GM12873 (cell line): ENCODE data around the gene ANKS1B.

Source experiments
- TF ChIP-seq, protein P1 (sequence below): IDR thresholded peaks from 2 replicates; pipeline ENCODE4 v1.5.1; 2012; ENCODE audit warnings: low read depth, mild to moderate bottlenecking, moderate library complexity, low read length, control low read depth; ENCODE audit not compliant: insufficient read depth; ENCODE audit errors: missing control alignments

ANKS1B gene

DNA sequence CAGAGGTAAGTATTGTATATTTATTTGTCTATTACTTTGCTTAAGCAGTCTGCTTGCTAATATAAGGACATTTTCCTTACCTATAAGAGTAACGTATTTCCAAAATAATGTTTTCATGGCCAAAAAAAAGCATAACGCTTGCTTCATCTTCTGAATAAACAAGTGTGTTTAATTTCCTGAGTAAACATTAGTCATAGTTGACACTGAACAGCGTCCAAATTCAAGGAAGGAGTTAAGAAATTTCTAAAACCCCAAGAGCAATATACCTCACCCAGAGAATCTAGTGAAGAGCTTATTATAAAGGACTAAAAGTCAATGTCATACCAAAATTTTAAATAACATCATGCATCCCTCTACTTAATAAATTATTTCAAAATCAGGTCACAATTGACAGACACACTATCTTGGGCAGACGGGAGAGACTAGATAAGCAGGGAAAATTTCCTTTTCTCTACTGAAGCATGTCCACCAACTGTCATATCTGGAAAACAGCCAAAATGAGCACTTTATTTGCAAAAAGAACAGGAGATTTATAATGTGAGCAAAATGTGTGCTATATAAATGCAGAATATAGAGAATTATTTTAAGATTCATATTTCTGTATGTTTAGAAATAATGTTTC, 25.1 kb downstream of the ANKS1B start:
- TF ChIP-seq, protein P1, sequence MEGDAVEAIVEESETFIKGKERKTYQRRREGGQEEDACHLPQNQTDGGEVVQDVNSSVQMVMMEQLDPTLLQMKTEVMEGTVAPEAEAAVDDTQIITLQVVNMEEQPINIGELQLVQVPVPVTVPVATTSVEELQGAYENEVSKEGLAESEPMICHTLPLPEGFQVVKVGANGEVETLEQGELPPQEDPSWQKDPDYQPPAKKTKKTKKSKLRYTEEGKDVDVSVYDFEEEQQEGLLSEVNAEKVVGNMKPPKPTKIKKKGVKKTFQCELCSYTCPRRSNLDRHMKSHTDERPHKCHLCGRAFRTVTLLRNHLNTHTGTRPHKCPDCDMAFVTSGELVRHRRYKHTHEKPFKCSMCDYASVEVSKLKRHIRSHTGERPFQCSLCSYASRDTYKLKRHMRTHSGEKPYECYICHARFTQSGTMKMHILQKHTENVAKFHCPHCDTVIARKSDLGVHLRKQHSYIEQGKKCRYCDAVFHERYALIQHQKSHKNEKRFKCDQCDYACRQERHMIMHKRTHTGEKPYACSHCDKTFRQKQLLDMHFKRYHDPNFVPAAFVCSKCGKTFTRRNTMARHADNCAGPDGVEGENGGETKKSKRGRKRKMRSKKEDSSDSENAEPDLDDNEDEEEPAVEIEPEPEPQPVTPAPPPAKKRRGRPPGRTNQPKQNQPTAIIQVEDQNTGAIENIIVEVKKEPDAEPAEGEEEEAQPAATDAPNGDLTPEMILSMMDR: no peak

DNA sequence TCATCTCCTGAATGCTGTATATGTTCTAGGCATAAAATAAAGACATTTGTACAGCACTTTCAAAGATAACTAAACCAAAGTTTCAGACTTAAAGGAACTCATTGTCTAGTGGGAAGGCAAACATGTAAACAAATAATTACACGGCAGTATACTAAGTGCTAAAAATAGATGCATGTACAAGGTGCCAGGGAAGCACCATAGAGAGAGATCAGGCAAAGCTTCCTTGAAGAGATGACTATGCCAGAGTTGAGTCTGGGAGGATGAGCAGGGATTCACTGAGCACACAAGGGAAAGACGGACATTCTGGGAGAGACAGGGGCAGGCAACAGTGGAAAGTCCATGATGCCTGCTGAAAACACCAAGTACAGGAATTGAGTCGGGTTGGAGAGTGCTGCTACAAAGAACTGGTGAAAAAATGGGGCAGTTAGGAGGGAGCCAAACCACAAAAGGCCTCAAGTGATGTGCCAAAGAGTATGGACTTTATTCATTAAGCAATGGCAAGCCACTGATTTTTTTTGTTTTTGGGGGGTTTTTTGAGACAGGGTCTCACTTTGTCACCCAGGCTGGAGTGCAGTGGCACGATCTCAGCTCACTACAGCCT, 26.8 kb downstream of the ANKS1B start:
- TF ChIP-seq, protein P1: no peak

DNA sequence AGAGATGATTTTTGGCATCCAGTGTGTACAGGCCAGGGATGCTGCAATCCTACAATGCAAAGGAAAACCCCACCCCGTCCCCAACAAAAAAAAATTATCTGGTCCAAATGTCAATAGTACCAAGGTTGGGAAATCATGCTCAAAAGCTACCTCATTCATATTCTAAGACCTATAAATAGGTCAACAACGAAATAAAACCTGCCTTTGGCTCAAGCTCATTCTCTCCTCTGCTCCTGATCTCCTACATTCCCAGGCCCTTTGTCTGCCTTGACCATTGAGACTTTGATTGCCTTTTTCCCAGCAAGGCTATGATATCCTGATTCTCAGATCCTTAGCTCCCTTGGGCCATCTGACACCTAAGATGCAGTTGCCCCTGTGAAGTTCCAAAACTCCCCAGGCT, 30.0 kb downstream of the ANKS1B start:
- TF ChIP-seq, protein P1: no peak

DNA sequence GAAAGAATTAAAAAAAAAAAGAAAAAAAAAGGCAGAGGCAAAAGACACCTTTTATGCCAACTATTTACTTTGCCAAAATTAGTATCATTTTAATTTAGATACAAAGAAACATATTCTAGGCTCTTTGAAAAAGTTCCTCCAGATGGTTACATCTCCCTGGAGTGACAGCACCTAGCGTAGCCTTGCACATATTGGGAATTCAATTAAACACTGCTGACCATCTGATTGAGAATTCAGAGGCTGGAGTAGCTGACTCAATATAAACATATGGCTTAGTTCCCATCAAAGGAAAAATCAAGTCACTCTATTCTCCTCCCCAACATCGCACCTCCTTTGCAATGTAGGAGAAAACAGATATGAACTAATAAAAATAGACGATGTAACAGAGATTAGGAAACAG, 36.4 kb downstream of the ANKS1B start:
- TF ChIP-seq, protein P1: no peak

DNA sequence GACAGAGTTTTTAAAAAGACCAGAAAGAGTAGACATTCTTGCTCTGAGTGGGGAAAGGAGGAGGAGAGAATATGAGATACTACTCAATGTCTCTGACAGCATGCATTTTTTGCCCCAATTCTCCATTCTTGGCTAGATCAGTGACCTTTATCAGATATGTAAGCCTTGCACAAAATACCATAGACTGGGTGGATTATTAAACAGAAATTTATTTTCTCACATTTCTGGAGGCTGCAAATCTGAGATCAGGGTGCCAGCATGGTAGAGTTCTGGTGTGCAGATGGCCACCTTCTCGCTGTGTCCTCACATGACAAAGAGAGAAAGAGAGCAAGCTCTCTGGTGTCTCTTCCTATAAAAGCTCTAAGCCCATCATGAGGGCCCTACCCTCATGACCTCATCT, 38.6 kb downstream of the ANKS1B start:
- TF ChIP-seq, protein P1: no peak

DNA sequence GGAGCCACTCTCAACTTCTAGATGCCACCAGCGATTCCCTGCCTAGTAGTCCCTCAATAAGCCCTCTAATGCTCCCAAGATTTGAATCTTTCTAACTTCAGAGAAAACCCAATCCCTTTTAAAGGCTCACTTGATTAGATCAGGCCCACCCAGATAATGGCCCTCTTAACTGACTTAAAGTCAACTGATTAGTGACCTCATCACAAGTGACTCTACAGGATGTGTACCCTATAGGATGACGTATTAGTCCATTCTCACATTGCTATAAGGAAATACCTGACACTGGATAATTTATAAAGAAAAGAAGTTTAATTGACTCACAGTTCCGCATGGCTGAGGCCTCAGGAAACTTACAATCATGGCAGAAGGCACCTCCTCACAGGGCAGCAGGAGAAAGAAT, 49.1 kb downstream of the ANKS1B start:
- TF ChIP-seq, protein P1: no peak

DNA sequence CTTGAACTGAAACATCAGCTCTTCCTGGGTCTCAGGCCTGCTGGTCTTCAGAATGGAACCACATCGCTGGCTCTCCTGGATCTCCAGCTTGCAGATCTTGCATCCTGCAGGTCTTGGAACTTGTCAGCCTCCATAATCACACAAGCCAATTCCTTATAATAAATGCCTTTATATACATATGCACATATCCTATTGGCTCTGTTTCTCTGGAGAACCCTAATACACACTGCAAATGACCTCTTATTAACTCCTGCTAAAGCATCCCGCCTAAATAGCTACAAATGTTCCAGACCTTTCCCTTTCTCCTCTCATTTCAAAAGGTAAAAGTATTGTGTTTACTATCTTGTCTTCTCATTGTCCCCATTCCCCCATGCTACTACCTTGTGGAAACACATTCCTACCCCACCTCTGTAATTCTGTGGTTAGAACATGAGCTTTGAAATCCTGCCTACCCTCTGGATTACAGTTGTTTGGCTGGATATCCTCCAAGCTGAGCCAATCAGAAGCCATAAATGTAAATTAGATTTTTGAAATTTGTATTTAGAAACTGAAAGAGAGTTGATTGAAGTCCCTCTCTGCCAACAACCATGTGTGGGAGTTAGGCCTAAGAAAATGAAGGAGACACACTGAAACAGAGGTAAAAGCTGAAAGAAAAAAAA, 58.1 kb downstream of the ANKS1B start:
- TF ChIP-seq, protein P1: no peak
